ENCODE measurements around the gene RDM1.
A peak's percentile ranks its signal among the peaks of the same experiment; 100 is the strongest.
"Not testable (repeated sequence)": the region's sequence is repeated elsewhere in the genome, so short reads cannot be mapped to it uniquely, and the experiment has no call there.

RDM1 gene, protein sequence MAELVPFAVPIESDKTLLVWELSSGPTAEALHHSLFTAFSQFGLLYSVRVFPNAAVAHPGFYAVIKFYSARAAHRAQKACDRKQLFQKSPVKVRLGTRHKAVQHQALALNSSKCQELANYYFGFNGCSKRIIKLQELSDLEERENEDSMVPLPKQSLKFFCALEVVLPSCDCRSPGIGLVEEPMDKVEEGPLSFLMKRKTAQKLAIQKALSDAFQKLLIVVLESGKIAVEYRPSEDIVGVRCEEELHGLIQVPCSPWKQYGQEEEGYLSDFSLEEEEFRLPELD

DNA sequence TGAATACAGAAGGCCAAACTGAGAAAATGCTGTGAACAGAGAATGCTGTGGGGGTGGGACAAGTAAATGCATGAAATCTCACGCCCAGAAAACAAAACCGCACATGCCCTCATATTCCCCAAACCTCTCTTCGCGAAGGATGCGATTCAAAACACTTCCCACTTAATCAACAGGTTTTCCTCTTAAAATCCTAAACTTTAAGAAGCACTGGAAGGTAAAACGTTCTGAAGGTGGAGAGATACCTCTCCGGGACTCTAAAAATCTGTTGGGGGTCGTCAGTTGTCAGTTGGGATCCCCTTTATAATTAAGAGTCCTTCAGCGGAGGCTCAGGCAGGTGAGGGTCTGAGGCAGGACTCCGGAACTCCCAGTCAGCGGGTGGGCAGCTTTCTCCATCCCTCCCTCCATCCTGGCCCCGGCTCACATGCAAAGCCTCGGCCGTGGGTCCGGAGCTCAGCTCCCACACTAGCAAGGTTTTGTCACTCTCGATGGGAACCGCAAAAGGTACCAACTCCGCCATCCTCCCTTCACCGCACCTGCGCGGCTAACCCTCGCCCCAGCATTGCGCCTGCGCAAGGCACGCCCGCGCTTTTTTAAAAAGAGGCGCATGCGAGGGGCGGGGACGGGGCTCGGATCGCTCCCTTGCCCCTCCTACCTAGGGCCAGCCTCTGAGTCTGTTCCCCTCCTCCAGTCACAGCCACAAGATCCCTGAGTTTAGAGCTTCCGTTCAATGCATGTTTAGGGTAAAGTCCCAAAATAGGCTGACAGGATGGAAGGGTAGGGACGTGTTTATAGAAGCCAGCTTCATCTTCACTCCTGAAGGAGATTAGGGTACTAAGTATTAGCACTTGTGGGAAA is at the start of gene RDM1:
RDM1 (minus strand) TSS at position 563 of the 855 bp plus-strand sequence; CDS start at position 517, 46 bp downstream.
- DNase-seq = no peak

DNA sequence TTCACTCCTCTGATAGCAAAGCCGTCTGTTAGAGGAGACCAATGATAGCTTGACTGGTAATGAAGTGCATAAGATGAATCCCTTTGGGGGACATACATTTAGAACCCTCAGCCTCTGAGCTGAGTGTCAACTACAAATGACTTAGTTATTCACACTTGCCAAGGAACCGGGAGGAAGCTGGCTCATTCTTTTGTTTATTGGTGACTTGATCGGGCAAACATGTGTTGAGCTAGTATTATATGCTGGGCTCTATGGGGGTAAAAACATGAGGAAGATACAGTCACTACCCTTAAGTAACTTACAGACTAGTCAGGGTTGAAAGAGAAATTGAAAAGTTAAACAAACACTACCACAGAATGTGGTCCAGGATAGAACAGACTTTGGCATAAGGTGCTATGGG is 47.8 kb upstream of the RDM1 start:
- no peak for DNase-seq

DNA sequence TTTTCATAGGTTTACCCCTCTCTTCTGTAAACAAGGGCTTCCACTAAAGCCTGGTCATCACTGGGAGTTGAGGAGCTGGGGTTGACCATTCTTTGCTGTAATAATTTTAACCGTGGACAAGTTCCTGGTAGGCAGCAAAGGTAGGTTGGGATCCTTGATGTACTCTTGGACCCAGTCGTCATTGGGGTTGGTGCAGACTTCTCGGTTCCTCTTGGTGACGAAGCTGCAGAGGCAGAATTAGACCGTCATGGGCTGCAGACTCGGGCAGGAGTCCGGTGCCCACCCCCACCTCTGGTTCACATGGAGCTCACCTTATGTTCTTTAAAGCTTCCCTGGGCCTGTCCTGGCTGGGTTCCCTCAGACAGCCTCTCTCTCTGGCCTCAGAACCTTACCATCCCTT is 46.9 kb upstream of the RDM1 start:
- DNase-seq = no peak

DNA sequence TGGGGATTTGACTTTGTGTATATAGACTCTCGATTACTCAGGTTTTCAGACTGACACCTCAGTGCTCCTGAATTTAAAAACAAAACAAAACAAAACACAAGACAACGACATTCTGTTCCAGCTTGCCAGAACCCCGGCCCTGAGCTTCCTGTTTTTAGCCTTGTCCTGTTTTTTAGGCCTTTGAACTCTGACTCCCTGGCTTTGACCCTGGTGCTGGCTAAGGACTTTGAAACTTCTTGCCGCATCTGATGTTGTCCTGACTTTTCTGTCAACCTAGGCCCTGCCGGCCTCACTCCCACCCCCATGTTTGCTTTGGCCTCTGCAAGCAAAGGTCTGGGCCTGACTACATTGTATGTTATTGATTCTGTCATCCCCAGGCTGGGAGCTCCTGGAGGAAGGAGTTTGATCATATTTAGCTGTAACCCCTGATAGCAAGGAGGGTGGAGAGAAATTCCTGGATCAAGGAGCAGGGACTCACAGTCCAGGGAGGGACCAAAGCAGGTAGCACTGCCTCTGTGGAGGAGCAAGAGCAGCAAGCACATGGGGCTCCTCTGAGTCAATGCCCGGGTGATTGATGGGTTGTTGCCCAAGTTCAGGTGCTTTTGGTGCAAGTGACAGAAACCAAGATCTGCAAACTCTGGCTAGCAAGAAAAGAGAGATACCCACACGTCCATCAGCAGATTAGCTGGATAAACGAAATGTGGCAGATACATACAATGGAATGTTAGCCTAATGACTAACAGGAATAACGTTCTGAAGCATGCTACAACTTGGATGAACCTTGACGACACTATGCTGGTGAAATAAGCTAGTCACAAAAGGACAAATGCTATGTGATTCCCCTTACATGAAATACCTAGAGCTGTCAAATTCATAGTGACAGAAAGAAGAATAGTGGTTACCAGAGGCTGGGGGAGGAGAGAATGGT is 43.0 kb upstream of the RDM1 start:
- DNase-seq = no peak

DNA sequence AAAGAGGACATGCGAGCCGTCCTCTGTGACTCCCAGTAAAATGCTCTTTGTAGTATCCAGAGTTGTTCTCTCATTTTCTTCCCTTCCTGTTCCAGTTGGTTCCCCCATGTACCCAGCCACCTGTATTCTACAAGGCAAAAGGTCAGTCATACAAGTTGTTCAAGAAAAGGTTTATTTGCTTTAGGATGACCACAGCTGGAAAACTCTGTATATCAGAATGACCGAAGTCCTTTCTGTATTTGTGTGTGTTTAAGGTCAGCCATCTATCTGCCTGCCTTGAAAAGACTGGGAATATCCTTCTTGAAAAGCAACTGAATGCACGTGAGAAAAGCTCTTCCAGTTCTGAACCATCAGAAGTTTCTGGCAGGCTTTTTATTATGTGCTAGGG is 42.4 kb upstream of the RDM1 start:
- no peak for DNase-seq

DNA sequence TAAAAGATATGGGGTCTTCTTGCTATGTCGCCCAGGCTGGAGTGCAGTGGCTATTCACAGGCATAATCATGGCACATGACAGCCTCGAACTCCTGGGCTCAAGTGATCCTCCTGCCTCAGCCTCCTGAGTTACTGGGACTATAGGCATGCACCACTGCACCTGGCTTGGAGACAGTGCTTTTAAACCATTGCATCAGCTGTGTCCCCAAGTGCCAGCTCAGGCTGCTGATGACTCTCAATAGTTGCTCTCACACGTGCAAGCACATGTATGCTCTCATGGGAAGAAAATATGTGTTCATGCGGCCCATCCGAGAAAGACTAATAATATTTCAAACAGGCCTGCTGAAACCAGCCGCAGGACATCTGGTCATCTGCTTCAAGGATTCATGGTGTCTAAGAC is 42.0 kb upstream of the RDM1 start:
- DNase-seq = no peak

DNA sequence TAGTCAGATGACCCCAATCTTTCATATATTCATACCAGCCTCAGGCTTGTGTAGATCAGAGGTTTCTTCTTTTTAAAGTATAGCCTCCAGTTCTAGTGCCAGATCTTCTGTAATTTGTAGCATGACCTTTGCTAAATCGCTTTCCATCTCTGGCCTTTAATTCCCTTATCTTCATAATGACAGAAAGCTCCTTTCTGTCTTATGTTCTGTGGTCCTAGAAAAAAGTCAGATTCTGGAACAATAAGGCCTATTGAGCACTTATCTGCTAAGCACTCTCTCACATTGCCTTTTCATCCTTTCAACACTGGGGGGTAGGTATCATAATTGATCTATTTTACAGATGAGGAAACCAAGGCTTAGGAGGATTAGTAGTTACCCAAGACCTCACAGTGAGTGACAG is 41.5 kb upstream of the RDM1 start:
- DNase-seq = no peak

DNA sequence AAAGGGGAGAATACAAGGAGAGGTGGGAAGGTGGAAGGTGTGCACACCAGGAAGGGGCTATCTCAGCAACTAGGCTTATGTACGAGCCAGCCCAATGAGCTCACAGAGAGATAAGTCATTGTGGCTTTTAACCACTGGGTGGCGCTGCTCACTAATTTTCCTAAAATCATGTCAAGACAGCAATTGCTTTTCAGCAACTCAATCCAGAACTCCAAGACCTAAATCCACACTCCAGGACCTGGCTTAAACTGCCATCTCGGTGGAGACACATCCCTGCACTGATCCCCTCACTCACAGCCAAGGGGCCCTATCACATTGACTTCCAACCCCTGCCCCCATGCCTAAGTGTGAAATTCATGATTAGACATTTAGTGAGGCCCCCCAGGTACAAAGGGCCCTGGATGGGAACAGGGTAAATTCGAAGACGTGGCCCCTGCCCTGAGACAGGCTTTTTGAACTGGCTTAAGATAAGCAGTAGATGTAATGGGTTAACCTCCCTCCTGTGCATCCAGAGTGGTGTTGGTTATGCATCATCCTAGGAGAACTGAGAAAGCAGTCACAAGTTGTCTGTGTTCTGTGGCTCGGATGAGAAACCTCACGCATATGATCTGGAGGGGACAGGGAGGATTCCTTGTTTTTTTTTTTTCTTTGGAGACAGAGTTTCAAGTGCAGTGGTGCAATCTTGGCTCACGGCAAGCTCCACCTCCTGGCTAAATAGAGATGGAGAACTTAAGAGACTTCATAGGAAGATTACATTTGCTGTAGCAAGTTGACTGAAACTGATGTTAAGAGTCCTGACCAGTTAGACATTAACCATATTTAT is 39.2 kb upstream of the RDM1 start:
- DNase-seq = peak; percentile 35

DNA sequence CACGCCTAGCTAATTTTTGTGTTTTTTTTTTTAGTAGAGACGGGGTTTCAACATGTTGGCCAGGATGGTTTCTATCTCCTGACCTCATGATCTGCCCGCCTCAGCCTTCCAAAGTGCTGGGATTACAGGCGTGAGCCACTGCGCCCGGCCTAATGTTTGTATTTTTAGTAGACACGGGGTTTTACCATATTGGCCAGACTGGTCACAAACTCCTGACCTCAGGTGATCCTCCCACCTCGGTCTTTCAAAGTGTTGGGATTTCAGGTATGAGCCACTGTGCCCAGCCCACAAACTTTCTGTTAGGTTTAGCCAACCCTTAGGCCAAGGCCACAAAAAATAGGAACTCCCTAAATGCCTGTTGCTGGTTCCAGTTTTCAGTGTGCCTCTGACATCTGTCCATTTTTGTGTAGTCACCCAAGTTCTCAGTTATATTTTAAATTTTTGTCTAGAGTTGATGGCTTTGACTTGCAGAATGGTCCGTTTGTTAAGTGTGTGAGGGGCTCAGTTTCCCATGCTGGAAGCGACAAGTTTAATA is 38.0 kb upstream of the RDM1 start:
- DNase-seq = no peak

DNA sequence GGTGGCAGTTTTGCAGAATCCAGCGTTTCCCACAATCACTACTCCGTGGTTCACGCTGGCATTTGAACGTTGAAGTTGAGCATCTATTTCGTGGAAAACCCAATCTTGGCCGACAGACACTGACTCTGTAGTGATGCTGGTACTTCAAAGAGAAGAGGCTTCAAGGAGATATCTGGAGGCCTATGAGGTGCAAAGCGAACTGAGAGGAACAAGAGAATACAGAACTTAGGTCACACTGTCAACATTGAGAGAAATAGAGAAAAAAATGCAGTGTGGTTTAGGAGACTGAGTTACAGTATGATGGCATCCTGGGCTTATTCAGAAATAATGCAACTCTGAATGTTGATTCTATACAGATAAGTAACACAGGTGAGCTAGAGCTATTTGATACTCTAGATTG is 34.7 kb upstream of the RDM1 start:
- no peak for DNase-seq

DNA sequence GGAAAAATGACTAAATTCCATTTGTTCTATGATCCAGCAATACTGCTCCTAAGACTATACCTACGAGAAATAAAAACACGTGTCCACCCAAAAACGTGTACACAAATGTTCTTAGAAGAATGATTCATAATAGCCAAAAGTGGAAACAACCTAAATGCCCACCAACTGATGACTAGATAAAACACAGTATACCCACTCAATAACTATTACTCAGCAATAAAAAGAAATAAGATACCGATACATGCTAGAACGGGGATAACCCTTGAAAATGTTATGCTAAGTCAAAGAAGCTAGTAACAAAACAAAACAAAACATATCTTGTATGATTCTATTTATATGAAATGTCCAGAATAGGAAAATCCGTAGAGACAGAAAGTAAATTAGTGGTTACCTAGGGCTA is 33.1 kb upstream of the RDM1 start:
- no peak for DNase-seq

DNA sequence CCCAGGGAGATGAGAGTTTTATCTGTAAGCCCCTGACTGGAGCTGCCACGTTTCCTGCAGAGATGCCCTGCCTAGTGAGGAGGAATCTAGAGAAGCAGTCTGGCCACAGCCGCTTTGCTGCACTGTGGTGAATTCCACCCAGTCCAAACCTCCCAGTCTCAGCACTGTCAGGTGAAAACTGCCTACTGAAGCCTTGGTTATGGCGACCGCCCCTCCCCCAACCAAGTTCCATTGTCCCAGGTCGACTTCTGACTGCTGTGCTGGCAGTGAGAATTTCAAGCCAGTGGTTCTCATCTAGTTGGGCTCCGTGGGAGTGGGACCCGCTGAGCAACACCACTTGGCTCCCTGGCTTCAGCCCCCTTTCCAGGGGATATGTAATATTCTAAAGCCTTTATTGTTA is 23.1 kb upstream of the RDM1 start:
- DNase-seq = no peak

DNA sequence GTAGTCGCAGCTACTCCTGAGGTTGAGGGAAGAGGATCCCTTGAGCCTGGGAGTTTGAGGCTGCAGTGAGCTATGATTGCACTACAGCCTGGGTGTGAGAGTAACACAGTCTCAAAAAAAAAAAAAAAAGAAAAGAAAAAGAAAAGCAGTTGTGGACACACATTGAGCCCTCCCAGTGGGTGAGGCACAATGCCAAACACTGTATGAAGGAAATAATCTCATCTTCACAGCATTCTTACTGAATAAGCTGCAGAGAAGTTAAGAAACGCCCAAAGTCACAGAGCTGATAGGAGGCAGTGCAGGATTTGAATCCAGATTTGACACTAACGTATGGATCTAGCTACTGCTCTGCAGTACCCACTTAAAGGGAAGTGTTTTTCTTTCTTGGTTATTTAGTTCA is 18.8 kb upstream of the RDM1 start:
- no peak for DNase-seq

DNA sequence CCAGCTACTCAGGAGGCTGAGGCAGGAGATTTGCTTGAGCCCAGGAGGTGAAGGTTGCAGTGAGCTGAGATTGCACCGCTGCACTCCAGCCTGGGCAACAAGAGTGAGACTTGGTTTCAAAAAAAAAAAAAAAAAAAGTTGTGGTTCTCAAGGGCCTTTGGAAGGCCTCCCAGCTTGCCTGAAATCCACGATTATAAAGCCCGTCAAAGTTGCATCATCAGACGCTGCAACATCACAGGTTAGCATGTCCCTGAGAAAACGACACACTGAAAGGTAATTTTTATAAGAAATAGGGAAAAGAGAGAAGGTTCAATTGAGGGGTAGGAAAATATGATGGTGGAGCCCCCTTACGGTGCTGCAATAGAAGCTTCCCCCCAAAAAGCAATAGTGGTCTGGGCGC is 17.5 kb upstream of the RDM1 start:
- no peak for DNase-seq

DNA sequence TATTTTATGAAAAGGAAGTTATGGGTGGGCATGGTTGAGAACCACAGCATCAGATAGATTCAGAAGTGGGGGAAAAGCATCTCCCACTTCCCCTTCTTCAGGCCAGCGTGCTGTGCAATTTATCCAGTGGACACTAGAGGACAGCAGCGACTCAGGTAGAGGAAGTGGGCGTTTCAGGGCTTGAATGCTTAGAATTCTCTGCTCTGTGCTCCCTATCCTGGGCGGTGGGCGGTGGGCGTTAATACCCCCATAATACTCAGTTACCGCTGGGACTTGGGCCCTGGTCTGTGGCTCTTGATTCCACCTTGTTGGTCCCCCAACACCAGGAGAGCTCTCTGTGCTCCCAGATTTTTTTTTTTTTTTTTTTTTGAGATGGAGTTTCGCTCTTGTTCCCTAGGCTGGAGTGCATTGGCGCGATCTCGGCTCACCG is 16.6 kb upstream of the RDM1 start:
- DNase-seq = no peak

DNA sequence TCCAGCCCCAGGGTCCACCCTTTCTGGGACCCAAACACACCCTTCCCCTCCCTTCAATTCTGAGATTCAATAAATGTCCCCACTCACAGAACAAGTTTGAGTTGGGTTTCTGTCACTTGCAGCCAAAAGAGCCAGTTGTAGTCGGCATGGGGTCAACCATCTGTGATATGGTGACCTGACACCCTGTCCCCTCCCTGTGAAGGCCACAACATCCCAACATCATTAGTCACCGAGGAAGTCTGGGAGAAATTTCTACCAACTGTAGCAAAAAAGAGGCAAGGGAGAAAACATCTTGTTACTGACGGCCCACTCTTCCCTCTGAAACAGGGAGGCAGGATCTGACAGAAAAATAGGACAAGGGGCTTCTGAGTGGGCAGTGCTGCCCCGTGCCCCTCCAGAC is 13.6 kb upstream of the RDM1 start:
- no peak for DNase-seq

DNA sequence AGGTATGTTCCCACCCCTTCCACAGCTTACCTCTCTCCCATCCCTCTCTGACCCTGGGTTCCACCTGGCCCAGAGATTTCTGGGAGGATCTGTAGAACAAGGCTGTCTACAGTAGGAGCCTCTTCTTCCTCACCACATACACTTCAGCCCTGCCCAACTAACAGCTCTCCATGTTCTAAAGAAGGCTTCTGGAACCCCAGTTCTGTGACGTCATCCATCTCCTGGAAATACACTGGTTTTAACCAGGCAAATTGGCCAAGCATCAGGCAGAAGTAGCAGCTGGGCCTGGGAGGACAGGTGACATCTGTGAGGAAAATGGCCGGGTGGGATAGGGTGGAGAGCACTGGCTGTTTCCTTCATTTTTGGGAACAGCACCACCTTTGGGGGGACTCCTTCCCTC is 13.0 kb upstream of the RDM1 start, which contains the start of gene LYZL6:
LYZL6 (minus strand) TSS at position 177 of the 400 bp plus-strand sequence. CDS start 4,357 bp downstream, outside the sequence.
- DNase-seq = no peak

DNA sequence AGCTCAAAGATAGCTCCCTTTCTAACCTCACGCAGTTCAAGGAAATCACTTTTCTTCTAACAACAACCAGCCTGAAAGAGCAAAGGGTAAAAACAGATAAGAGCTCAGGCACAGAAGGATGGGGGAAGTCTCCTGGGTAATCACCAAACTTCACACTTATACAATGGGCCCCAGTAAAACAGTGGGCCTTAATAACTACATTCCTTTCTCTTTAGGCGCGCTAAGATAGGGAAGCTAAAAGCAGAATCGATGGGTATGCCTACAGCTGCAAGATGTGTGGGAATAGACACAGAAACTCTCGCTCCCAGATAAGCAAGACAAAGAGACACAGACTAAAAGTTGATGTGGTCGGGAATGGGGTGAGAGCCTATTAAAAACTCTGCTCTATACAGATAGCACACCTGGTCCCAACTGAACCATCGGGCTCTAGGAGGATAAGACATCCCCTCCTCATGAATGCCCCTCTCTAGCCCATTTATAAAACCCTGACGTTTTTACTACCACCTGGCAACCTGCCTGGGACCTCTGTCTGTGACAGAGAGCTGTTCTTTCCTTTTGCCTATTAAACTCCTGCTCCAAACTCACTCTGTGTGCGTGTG is 12.1 kb upstream of the RDM1 start:
- no peak for DNase-seq

DNA sequence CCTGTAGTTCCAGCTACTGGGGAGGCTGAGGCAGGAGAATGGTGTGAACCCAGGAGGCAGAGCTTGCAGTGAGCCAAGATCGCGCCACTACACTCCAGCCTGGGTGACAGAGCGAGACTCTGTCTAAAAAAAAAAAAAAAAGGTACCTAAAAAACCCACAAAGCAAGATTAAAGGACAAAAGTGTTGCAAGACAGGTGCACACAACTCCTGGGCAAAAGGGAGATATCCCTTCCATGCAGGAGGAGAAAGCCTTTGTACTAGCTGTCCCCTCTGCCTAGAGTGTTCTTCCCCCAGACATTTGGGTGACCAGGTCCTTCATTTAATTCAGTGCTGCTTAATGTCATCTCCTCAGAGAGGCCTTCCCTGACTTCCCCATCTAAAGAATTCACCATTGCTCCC is 7.9 kb upstream of the RDM1 start:
- DNase-seq = not testable (repeated sequence)

DNA sequence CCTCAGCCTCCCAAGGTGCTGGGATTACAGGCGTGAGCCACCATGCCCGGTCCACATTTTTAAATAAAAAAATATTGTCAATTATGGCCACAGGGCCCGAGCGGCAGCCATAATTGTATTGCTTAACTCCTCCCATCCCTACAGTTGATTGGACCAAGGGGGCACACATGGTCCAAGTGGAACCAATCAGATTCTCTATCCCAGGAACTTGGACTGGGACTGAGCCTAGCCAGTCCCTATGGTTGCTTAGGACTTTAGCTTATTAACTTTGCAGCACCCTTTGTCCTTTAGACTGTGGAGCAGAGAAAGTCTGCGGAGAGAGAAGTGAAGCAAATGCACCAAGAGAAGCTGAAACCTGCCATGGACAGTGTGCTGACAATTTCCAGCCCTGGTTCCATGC is 5.5 kb upstream of the RDM1 start:
- no peak for DNase-seq

DNA sequence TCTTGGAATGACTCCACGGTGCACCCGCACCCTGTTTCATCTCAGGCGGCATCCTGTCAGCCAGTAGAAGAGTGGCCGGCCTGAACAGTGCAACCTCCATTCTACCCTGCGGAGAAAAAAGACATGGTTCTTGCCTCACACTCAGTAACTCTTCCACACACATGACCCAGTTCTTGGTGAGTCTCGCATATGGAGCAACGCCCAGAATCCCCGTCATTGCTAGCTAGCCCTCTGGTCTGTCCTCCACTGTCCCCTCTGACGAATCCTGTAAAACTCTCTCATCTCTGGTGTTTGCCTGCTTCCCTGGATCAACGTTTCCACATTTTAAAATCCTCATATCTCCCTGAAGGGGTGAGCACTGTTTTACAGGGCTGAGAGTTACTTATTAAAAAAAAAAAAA is 4.2 kb upstream of the RDM1 start:
- no peak for DNase-seq

DNA sequence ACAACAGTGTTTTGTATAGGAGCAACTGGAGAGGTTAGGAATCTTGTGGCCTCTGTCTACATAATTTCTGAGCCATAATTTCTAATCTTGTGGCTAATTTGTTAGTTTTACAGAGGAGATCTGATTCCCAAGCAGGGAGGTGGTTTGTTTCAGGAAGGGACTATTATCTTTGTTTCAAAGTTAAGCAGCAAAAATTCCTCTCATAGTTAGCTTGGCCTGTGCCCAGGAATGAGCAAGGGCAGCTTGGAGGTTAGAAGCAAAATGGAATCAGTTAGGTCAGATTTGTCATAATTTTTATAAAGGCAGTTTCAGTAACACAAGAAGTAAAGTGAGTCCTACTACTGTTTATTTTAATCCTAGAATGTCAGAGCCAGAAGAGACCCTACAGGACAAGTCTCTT is 2.0 kb upstream of the RDM1 start:
- DNase-seq = no peak
